HAP-1 (cell line): ENCODE data around the gene KLHL30.

Experiments
- DNase-seq, 2 experiments: peaks; one replicate each; pipeline ENCODE4 v3.0.0-alpha.2; 2016 to 2020; ENCODE audit warnings: low spot score in 2 of 2
- H3K27me3 ChIP-seq: fragments of 250-450 bp; sonication (Bioruptor Pico); 2 replicates; pipeline ENCODE4 v1.5.1; 2020; ENCODE audit warnings: low read depth, mild to moderate bottlenecking, moderate library complexity
- H3K36me3 ChIP-seq: fragments of 250-450 bp; sonication (Bioruptor Pico); replicated peaks from 2 replicates; pipeline ENCODE4 v1.5.1; 2020; ENCODE audit warnings: mild to moderate bottlenecking
- H3K4me1 ChIP-seq: fragments of 250-450 bp; sonication (Bioruptor Pico); 2 replicates; pipeline ENCODE4 v1.5.1; 2020; ENCODE audit warnings: mild to moderate bottlenecking
- H3K4me3 ChIP-seq: fragments of 250-450 bp; sonication (Bioruptor Pico); 2 replicates; pipeline ENCODE4 v1.5.1; 2020; ENCODE audit warnings: mild to moderate bottlenecking, moderate library complexity
- H3K9me3 ChIP-seq: fragments of 250-450 bp; sonication (Bioruptor Pico); 2 replicates; pipeline ENCODE4 v1.5.1; 2020; ENCODE audit warnings: mild to moderate bottlenecking, moderate library complexity
- in situ Hi-C: fragments of 300-500 bp; cut with MboI; formaldehyde crosslinking; loops from 3 replicates; pipeline ENCODE4 v1.14.3; 2020; ENCODE audit warnings: low sequenced_read_pairs, inconsistent platforms, mixed read lengths

The KLHL30 gene

GRCh38 chr2:238150686-238151085 lies 12.2 kb downstream of the KLHL30 start:
- in situ Hi-C loops: no loop called here

GRCh38 chr2:238151205-238151604 lies 12.7 kb downstream of the KLHL30 start:
- Histone ChIP-seq H3K27me3 (no peaks in the 10 kb centered on the region), H3K9me3 (no peaks in the 10 kb centered on the region), H3K36me3 (no peaks in the 10 kb centered on the region), H3K4me3 (no peak overlapping the region), H3K4me1 (no peaks in the 10 kb centered on the region)
- no peak for DNase-seq
- in situ Hi-C loops: no loop called here

More at GRCh38 chr2:238150686-238151085, 12.2 kb downstream of the KLHL30 start:
- Histone ChIP-seq H3K27me3 (no peaks in the 10 kb centered on the region), H3K36me3 (no peaks in the 10 kb centered on the region), H3K4me1 (no peaks in the 10 kb centered on the region), H3K9me3 (no peaks in the 10 kb centered on the region), H3K4me3 (no peak overlapping the region)
- no peak for DNase-seq

- H3K9me3 ChIP-seq: no peaks in the 10 kb centered on the region
- DNase-seq: no peak
- no peaks in the 10 kb centered on the region for H3K36me3 ChIP-seq
- no peak overlapping the region for H3K4me3 ChIP-seq
- H3K27me3 ChIP-seq: no peaks in the 10 kb centered on the region
- no peaks in the 10 kb centered on the region for H3K4me1 ChIP-seq
- in situ Hi-C loops: no loop called here
These were observed 13.3 kb downstream of the KLHL30 start for GRCh38 chr2:238151628-238152235.

GRCh38 chr2:238152771-238153688 lies 14.6 kb downstream of the KLHL30 start:
- in situ Hi-C loops: no loop called here
- Histone ChIP-seq H3K27me3 (no peaks in the 10 kb centered on the region), H3K4me3 (no peak overlapping the region), H3K36me3 (no peaks in the 10 kb centered on the region), H3K4me1 (no peaks in the 10 kb centered on the region), H3K9me3 (no peaks in the 10 kb centered on the region)
- DNase-seq: no peak

GRCh38 chr2:238154570-238154969 lies 16.1 kb downstream of the KLHL30 start:
- Histone ChIP-seq H3K36me3 (no peaks in the 10 kb centered on the region), H3K4me1 (peaks cover 1% of the 10 kb centered on the region; the same call in 1 of the 2 replicates), H3K27me3 (no peaks in the 10 kb centered on the region), H3K9me3 (no peaks in the 10 kb centered on the region), H3K4me3 (no peak overlapping the region)
- in situ Hi-C loops: no loop called here
- DNase-seq: no peak

GRCh38 chr2:238155051-238155760 lies 16.7 kb downstream of the KLHL30 start:
- Histone ChIP-seq H3K36me3 (no peaks in the 10 kb centered on the region), H3K4me3 (no peak overlapping the region), H3K9me3 (no peaks in the 10 kb centered on the region), H3K4me1 (peaks cover 5% of the 10 kb centered on the region; the same call in 1 of the 2 replicates), H3K27me3 (no peaks in the 10 kb centered on the region)
- DNase-seq: no peak
- in situ Hi-C loops: no loop called here

- H3K27me3 ChIP-seq: no peaks in the 10 kb centered on the region
- H3K4me1 ChIP-seq: peaks cover 5% of the 10 kb centered on the region; the same call in 1 of the 2 replicates
- no peaks in the 10 kb centered on the region for H3K9me3 ChIP-seq
- no peak overlapping the region for H3K4me3 ChIP-seq
- no peak for DNase-seq
- H3K36me3 ChIP-seq: no peaks in the 10 kb centered on the region
- in situ Hi-C loops: no loop called here
These were observed 17.6 kb downstream of the KLHL30 start for GRCh38 chr2:238155761-238156694.

GRCh38 chr2:238157506-238158017 lies 19.1 kb downstream of the KLHL30 start:
- Histone ChIP-seq H3K27me3 (no peaks in the 10 kb centered on the region), H3K36me3 (no peaks in the 10 kb centered on the region), H3K4me1 (peaks cover 5% of the 10 kb centered on the region; the same call in 1 of the 2 replicates), H3K4me3 (no peak overlapping the region), H3K9me3 (no peaks in the 10 kb centered on the region)
- no peak for DNase-seq
- in situ Hi-C loops: no loop called here

GRCh38 chr2:238158018-238158508 lies 19.6 kb downstream of the KLHL30 start:
- Histone ChIP-seq H3K4me3 (no peak overlapping the region), H3K27me3 (no peaks in the 10 kb centered on the region), H3K36me3 (no peaks in the 10 kb centered on the region), H3K4me1 (peaks cover 5% of the 10 kb centered on the region; the same call in 1 of the 2 replicates), H3K9me3 (no peaks in the 10 kb centered on the region)
- in situ Hi-C loops: no loop called here
- DNase-seq: no peak

- no peaks in the 10 kb centered on the region for H3K27me3 ChIP-seq
- peak within 1 kb of the TSS; percentile 48 for H3K4me3 ChIP-seq
- no peaks in the 10 kb centered on the region for H3K9me3 ChIP-seq
- in situ Hi-C loops: no loop called here
- peaks cover 5% of the 10 kb centered on the region; the same call in 1 of the 2 replicates for H3K4me1 ChIP-seq
- no peaks in the 10 kb centered on the region for H3K36me3 ChIP-seq
- DNase-seq: peak; percentile 49 to 79
These were observed 20.1 kb downstream of the KLHL30 start, which contains the start of gene ERFE for GRCh38 chr2:238158509-238159070. TSS of gene ERFE (plus strand) at chr2:238158970. CDS start at chr2:238159008, 38 bp downstream.

- peak overlapping the region; percentile 48 for H3K4me3 ChIP-seq
- peaks cover 5% of the 10 kb centered on the region; the same call in 1 of the 2 replicates for H3K4me1 ChIP-seq
- no peaks in the 10 kb centered on the region for H3K27me3 ChIP-seq
- in situ Hi-C loops: no loop called here
- H3K36me3 ChIP-seq: no peaks in the 10 kb centered on the region
- peak in 1 of 2 experiments; percentile 45 for DNase-seq
- H3K9me3 ChIP-seq: no peaks in the 10 kb centered on the region
These were observed 20.6 kb downstream of the KLHL30 start for GRCh38 chr2:238159071-238159539.

GRCh38 chr2:238159661-238160205 lies 21.3 kb downstream of the KLHL30 start:
- in situ Hi-C loops: no loop called here
- Histone ChIP-seq H3K9me3 (no peaks in the 10 kb centered on the region), H3K4me1 (peaks cover 5% of the 10 kb centered on the region; the same call in 1 of the 2 replicates), H3K4me3 (peak overlapping the region; percentile 48), H3K36me3 (no peaks in the 10 kb centered on the region), H3K27me3 (no peaks in the 10 kb centered on the region)
- peak in 1 of 2 experiments; percentile 56 for DNase-seq
